ENCODE measurements around the gene PDE4DIP.
"Not testable (repeated sequence)": the region's sequence is repeated elsewhere in the genome, so short reads cannot be mapped to it uniquely, and the experiment has no call there.

GRCh38 chr1:149009761-149010160, 165.5 kb downstream of the PDE4DIP start:
- TF ChIP-seq CTCF, POLR2AphosphoS5, POLR2A (IDR thresholded peaks at IDR 0.05): not testable (repeated sequence)
